Measurements from ENCODE around the gene ZSCAN1. TPM values are rescaled to one million over a fixed set of nuclear protein-coding genes. Genes with fewer than 3 reads are reported as not detected.

The ZSCAN1 gene
- total RNA-seq, 1 donor: 0.36 TPM

GRCh38 chr19:58034477-58034793 lies 610 bp downstream of the ZSCAN1 start:
- H3K4me2 ChIP-seq (ENCODE audit: insufficient read depth, low read length): peak overlapping the region; percentile 18
- peak overlapping the region; percentile 60 for H3K4me3 ChIP-seq (ENCODE audit: insufficient read depth, low read length)
- no peaks in the 10 kb centered on the region for H4K20me1 ChIP-seq (ENCODE audit: insufficient read depth, low read length)
- DNase-seq (ENCODE audit: insufficient read length, low spot score, missing footprints): no peak
- no peaks in the 10 kb centered on the region for H3K4me1 ChIP-seq (ENCODE audit: insufficient read depth, low read length)
- H3K27me3 ChIP-seq (ENCODE audit: insufficient read depth, low read length): no peaks in the 10 kb centered on the region
- no peak overlapping the region for H3K27ac ChIP-seq (ENCODE audit: low read depth, low read length)
- H3K9me3 ChIP-seq (ENCODE audit: low read depth, low read length): no peaks in the 10 kb centered on the region
- H3K36me3 ChIP-seq (ENCODE audit: insufficient read depth, low read length): no peaks in the 10 kb centered on the region
- H2AFZ ChIP-seq (ENCODE audit: low read length): no peak overlapping the region
- H3K79me2 ChIP-seq (ENCODE audit: insufficient read depth, low read length): no peaks in the 10 kb centered on the region
- TF ChIP-seq CTCF (IDR thresholded peaks at IDR 0.05; ENCODE audit: extremely low read depth, low read depth, low read length): no peak

GRCh38 chr19:58035863-58036262 lies 2.0 kb downstream of the ZSCAN1 start:
- no peaks in the 10 kb centered on the region for H3K9me3 ChIP-seq (ENCODE audit: low read depth, low read length)
- H2AFZ ChIP-seq (ENCODE audit: low read length): no peak overlapping the region

GRCh38 chr19:58037927-58038687 lies 4.3 kb downstream of the ZSCAN1 start:
- DNase-seq (ENCODE audit: insufficient read length, low spot score, missing footprints): peak; percentile 80
- H3K9me3 ChIP-seq (ENCODE audit: low read depth, low read length): no peaks in the 10 kb centered on the region

More at GRCh38 chr19:58035863-58036262, 2.0 kb downstream of the ZSCAN1 start:
- Histone ChIP-seq H3K27ac (ENCODE audit: low read depth, low read length) (no peak overlapping the region), H3K4me1 (ENCODE audit: insufficient read depth, low read length) (no peaks in the 10 kb centered on the region), H3K79me2 (ENCODE audit: insufficient read depth, low read length) (no peaks in the 10 kb centered on the region), H3K4me3 (ENCODE audit: insufficient read depth, low read length) (no peak overlapping the region), H3K27me3 (ENCODE audit: insufficient read depth, low read length) (no peaks in the 10 kb centered on the region), H3K4me2 (ENCODE audit: insufficient read depth, low read length) (no peak overlapping the region), H4K20me1 (ENCODE audit: insufficient read depth, low read length) (no peaks in the 10 kb centered on the region), H3K36me3 (ENCODE audit: insufficient read depth, low read length) (no peaks in the 10 kb centered on the region)
- no peak for TF ChIP-seq CTCF (IDR thresholded peaks at IDR 0.05; ENCODE audit: extremely low read depth, low read depth, low read length)
- DNase-seq (ENCODE audit: insufficient read length, low spot score, missing footprints): peak; percentile 69

More at GRCh38 chr19:58037927-58038687, 4.3 kb downstream of the ZSCAN1 start:
- no peak for TF ChIP-seq CTCF (IDR thresholded peaks at IDR 0.05; ENCODE audit: extremely low read depth, low read depth, low read length)
- Histone ChIP-seq H3K4me1 (ENCODE audit: insufficient read depth, low read length) (no peaks in the 10 kb centered on the region), H3K27ac (ENCODE audit: low read depth, low read length) (no peak overlapping the region), H4K20me1 (ENCODE audit: insufficient read depth, low read length) (no peaks in the 10 kb centered on the region), H3K79me2 (ENCODE audit: insufficient read depth, low read length) (no peaks in the 10 kb centered on the region), H3K4me3 (ENCODE audit: insufficient read depth, low read length) (no peak overlapping the region), H3K27me3 (ENCODE audit: insufficient read depth, low read length) (no peaks in the 10 kb centered on the region), H3K4me2 (ENCODE audit: insufficient read depth, low read length) (no peak overlapping the region), H2AFZ (ENCODE audit: low read length) (no peak overlapping the region), H3K36me3 (ENCODE audit: insufficient read depth, low read length) (no peaks in the 10 kb centered on the region)
